ENCODE measurements around the gene TCOF1.

TCOF1 gene

DNA sequence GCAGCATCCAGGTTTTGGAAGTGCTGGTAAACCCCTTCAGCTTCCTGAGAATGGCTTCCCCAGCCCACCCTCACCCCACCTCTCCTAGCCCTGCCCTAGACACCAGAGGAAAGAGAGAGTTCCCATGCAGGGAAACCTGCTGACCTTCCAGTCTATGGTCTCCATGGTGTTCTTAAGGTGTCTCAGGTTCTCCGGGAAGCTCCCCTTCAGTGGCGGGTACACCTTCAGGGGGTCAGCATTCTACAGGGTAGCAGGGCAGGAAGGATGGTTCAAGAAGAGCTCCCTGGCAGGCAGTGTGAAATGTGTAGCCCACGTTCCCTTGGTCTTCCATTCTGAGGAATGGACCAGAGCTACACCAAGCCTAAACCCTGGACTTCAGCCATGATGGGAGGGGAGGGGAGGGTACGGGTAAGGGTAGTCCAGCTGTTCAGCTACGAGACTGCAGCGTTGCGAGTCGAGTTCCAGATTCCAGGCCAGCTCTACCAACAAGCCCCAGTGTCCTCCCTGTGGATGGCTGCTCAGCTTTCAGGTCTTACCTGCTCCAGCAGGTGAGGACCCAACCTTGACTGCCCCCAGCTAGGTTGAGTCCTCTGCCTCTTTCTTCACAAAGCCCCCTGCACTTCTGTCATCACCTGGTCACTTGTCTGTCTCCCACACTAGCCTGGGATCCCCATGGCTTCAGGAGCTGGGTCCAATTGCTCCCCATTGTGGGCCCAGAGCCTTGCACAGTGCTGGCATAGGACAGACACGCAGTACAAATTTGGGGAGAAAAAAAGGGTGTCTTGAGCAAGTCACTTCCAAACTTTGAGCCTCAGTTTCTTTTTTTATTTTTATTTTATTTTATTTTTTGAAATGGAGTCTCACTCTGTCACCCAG is 47.7 kb downstream of the TCOF1 start:
- no peak for TF ChIP-seq Cebpa-rat (IDR thresholded peaks at IDR 0.05)
- Histone ChIP-seq H4K20me1 (peaks cover 82 to 100% (median 97%) of the 10 kb centered on the region in 11 experiments; a peak in 21 of 22 replicates), H3K9me3 (replicated peaks in 1 of 11) (no peaks in the 10 kb centered on the region), H3K36me3 (peaks cover 87 to 95% (median 94%) of the 10 kb centered on the region in 11 experiments), H3K4me3 (no peak overlapping the region), H3K4me1 (peaks cover 31 to 85% (median 65%) of the 10 kb centered on the region in 10 experiments), H3K9ac (no peak overlapping the region; a peak in 2 of 22 replicates), H3K27ac (peak overlapping the region in 4 of 11 experiments; percentile 7 to 29 (median 12); a peak in 5 of 22 replicates), H3K27me3 (no peaks in the 10 kb centered on the region), H3K4me2 (peak overlapping the region in 1 of 11 experiments; percentile 10; a peak in 1 of 22 replicates)

DNA sequence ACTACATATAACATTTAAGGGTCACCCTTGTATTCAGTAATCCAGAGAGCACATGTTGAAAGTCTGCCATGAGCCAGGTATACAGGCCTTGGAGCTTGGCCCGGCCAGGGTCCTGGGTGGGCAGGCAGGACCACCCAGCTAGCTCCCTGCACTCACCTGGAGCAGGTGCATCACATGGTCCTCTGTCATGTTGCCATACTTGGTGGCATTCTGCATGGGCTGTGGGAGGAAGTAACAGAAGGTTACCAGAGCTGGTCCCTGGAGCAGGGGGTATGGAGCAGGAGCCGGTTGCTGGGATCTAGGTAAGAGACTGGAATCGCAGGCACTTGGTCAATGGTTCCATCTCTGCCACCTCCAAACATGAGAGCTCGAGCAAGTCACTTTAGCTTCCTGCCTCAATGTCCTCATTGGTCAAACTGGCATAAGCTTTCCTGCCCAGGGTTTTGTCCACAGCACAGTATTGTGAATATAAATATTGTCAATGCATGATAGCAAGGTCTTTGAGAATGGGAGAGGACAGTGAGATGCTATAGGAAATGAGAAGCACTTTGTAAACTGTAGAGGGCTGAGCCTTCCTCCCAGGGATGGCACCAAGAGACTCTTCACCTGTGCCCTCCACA is 48.7 kb downstream of the TCOF1 start:
- TF ChIP-seq Cebpa-rat (IDR thresholded peaks at IDR 0.05), result no peak
- H4K20me1 ChIP-seq, result peaks cover 71 to 97% (median 90%) of the 10 kb centered on the region in 11 experiments; a peak in 21 of 22 replicates
- peak overlapping the region in 2 of 11 experiments; percentile 96; a peak in 3 of 22 replicates for H3K9ac ChIP-seq
- H3K9me3 ChIP-seq (replicated peaks in 1 of 11), result no peaks in the 10 kb centered on the region
- H3K27ac ChIP-seq, result peak overlapping the region in 7 of 11 experiments; percentile 90 to 98 (median 96); a peak in 6 of 22 replicates
- H3K4me3 ChIP-seq, result no peak overlapping the region
- H3K4me1 ChIP-seq, result peaks cover 38 to 74% (median 61%) of the 10 kb centered on the region in 10 experiments
- peaks cover 77 to 85% (median 84%) of the 10 kb centered on the region in 11 experiments for H3K36me3 ChIP-seq
- no peaks in the 10 kb centered on the region for H3K27me3 ChIP-seq
- peak overlapping the region in 5 of 11 experiments; percentile 5 to 99 (median 98); a peak in 5 of 22 replicates for H3K4me2 ChIP-seq

- H3K27ac ChIP-seq, result peak overlapping the region in 8 of 11 experiments; percentile 90 to 98 (median 95); a peak in 10 of 22 replicates
- H4K20me1 ChIP-seq, result peaks cover 66 to 97% (median 90%) of the 10 kb centered on the region in 11 experiments; a peak in 21 of 22 replicates
- H3K36me3 ChIP-seq, result peaks cover 72 to 83% (median 79%) of the 10 kb centered on the region in 11 experiments
- no peaks in the 10 kb centered on the region for H3K27me3 ChIP-seq
- no peak for TF ChIP-seq Cebpa-rat (IDR thresholded peaks at IDR 0.05)
- H3K9me3 ChIP-seq (replicated peaks in 1 of 11), result no peaks in the 10 kb centered on the region
- no peak overlapping the region for H3K4me3 ChIP-seq
- peak overlapping the region in 3 of 11 experiments; percentile 94 to 96 (median 96); a peak in 4 of 22 replicates for H3K9ac ChIP-seq
- H3K4me1 ChIP-seq, result peaks cover 43 to 71% (median 60%) of the 10 kb centered on the region in 10 experiments
- peak overlapping the region in 9 of 11 experiments; percentile 20 to 99 (median 96); a peak in 7 of 22 replicates for H3K4me2 ChIP-seq
Observed at GRCh38 chr5:150406723-150407095, 49.2 kb downstream of the TCOF1 start.

- Histone ChIP-seq H3K4me2 (peak overlapping the region; percentile 20 to 99 (median 96); a peak in 19 of 22 replicates), H3K27me3 (no peaks in the 10 kb centered on the region), H4K20me1 (peaks cover 63 to 97% (median 86%) of the 10 kb centered on the region in 11 experiments; a peak in 21 of 22 replicates), H3K9me3 (replicated peaks in 1 of 11) (no peaks in the 10 kb centered on the region), H3K4me3 (no peak overlapping the region), H3K4me1 (peaks cover 44 to 66% (median 59%) of the 10 kb centered on the region in 10 experiments), H3K36me3 (peaks cover 67 to 78% (median 74%) of the 10 kb centered on the region in 11 experiments), H3K27ac (peak overlapping the region in 10 of 11 experiments; percentile 90 to 98 (median 94); a peak in 17 of 22 replicates), H3K9ac (peak overlapping the region in 9 of 11 experiments; percentile 38 to 97 (median 96); a peak in 14 of 22 replicates)
- TF ChIP-seq Cebpa-rat (IDR thresholded peaks at IDR 0.05), result no peak
Observed at GRCh38 chr5:150407096-150407720, 49.7 kb downstream of the TCOF1 start.

GRCh38 chr5:150408231-150408943 is 50.9 kb downstream of the TCOF1 start:
- peaks cover 38 to 69% (median 56%) of the 10 kb centered on the region in 10 experiments for H3K4me1 ChIP-seq
- TF ChIP-seq Cebpa-rat (IDR thresholded peaks at IDR 0.05), result no peak

GRCh38 chr5:150409638-150410523 is 52.4 kb downstream of the TCOF1 start:
- peak overlapping the region; percentile 83 to 99 (median 96) for H3K4me2 ChIP-seq
- H3K4me3 ChIP-seq, result peak overlapping the region; percentile 65 to 90 (median 86)
- peaks cover 36 to 73% (median 60%) of the 10 kb centered on the region in 11 experiments; a peak in 20 of 22 replicates for H4K20me1 ChIP-seq
- H3K27me3 ChIP-seq, result no peaks in the 10 kb centered on the region
- H3K9me3 ChIP-seq (replicated peaks in 1 of 11), result no peaks in the 10 kb centered on the region
- TF ChIP-seq Cebpa-rat (IDR thresholded peaks at IDR 0.05), result no peak
- H3K9ac ChIP-seq, result peak overlapping the region; percentile 85 to 97 (median 94)
- H3K4me1 ChIP-seq, result peaks cover 51 to 79% (median 66%) of the 10 kb centered on the region in 10 experiments
- H3K27ac ChIP-seq, result peak overlapping the region; percentile 90 to 98 (median 94)
- peaks cover 40 to 51% (median 47%) of the 10 kb centered on the region in 11 experiments for H3K36me3 ChIP-seq

More at GRCh38 chr5:150408231-150408943, 50.9 kb downstream of the TCOF1 start:
- Histone ChIP-seq H3K36me3 (peaks cover 55 to 66% (median 62%) of the 10 kb centered on the region in 11 experiments), H3K27me3 (no peaks in the 10 kb centered on the region), H3K4me3 (peak overlapping the region in 8 of 10 experiments; percentile 71 to 90 (median 86); a peak in 15 of 20 replicates), H4K20me1 (peaks cover 51 to 88% (median 75%) of the 10 kb centered on the region in 11 experiments; a peak in 20 of 22 replicates), H3K27ac (peak overlapping the region; percentile 90 to 98 (median 94); a peak in 20 of 22 replicates), H3K9me3 (replicated peaks in 1 of 11) (no peaks in the 10 kb centered on the region), H3K4me2 (peak overlapping the region; percentile 83 to 99 (median 96)), H3K9ac (peak overlapping the region; percentile 57 to 97 (median 94); a peak in 20 of 22 replicates)
